K562 (cell line): ENCODE results near the gene HMGCL. TPM values are rescaled to one million over a fixed set of nuclear protein-coding genes. Genes with fewer than 3 reads are reported as not detected.

ENCODE experiments used
- ATF3 ChIP-seq, 2 experiments: fragments of 450-650 bp in 1 of 2; sonication (generic) in 1 of 2; formaldehyde crosslinking in 1 of 2; IDR thresholded peaks in 1 of 2; conservative IDR thresholded peaks in 1 of 2; 2 replicates each; pipeline versions ENCODE4 v1.6.1 to v1.8.1; 2016 to 2023; ENCODE audit warnings: mild to moderate bottlenecking in 2 of 2, moderate library complexity in 2 of 2, inconsistent platforms in 1 of 2, missing genetic modification reagents in 1 of 2
- CREBBP ChIP-seq: IDR thresholded peaks from one replicate; pipeline ENCODE4 v1.6.1; 2012; ENCODE audit warnings: low read depth, mild to moderate bottlenecking, control low read depth, inconsistent platforms, low read length
- EGR1 ChIP-seq: fragments of 450-650 bp; conservative IDR thresholded peaks from 2 replicates; pipeline ENCODE4 v1.6.1; 2017; ENCODE audit warnings: mild to moderate bottlenecking
- FOSL1 ChIP-seq: fragments of 200-800 bp; sonication (Bioruptor generic); conservative IDR thresholded peaks from 2 replicates; pipeline ENCODE4 v1.6.1; 2016; ENCODE audit warnings: missing genetic modification characterization, missing compliant biosample characterization
- HDGF ChIP-seq: fragments of 450-650 bp; IDR thresholded peaks from 2 replicates; pipeline ENCODE4 v1.6.1; 2016
- MBD1 ChIP-seq: fragments of 250-450 bp; sonication (Bioruptor Pico); IDR thresholded peaks from 2 replicates; pipeline ENCODE4 v1.8.0; 2022; ENCODE audit warnings: inconsistent platforms
- NFE2L1 ChIP-seq: fragments of 450-650 bp; IDR thresholded peaks from 2 replicates; pipeline ENCODE4 v1.6.1; 2016; ENCODE audit warnings: missing genetic modification characterization, low read depth, mild to moderate bottlenecking, missing compliant biosample characterization, moderate library complexity, borderline replicate concordance
- NR2F6 ChIP-seq: fragments of 450-650 bp; formaldehyde crosslinking; IDR thresholded peaks from 2 replicates; pipeline ENCODE4 v1.4.0; 2020; ENCODE audit warnings: mild to moderate bottlenecking
- RB1 ChIP-seq: fragments of 450-650 bp; IDR thresholded peaks from 2 replicates; pipeline ENCODE4 v1.6.1; 2017; ENCODE audit warnings: low read depth, mild to moderate bottlenecking
- RFX7 ChIP-seq: fragments of 250-450 bp; sonication (Bioruptor Pico); IDR thresholded peaks from 2 replicates; pipeline ENCODE4 v1.5.1; 2021; ENCODE audit warnings: mild to moderate bottlenecking
- SMAD1 ChIP-seq: fragments of 150-350 bp; IDR thresholded peaks from 2 replicates; pipeline ENCODE4 v1.6.1; 2014; ENCODE audit warnings: low read length, low read depth; ENCODE audit not compliant: partially characterized antibody
- SMAD3 ChIP-seq: fragments of 450-650 bp; formaldehyde crosslinking; conservative IDR thresholded peaks from 2 replicates; pipeline ENCODE4 v1.4.0; 2020; ENCODE audit warnings: mild to moderate bottlenecking
- SMC3 ChIP-seq: conservative IDR thresholded peaks from 2 replicates; pipeline ENCODE4 v1.6.1; 2011; ENCODE audit warnings: low read depth, low read length, improper control_type of control experiment; ENCODE audit not compliant: insufficient read depth
- SNRNP70 ChIP-seq: fragments of 200-400 bp; formaldehyde crosslinking; optimal IDR thresholded peaks from 2 replicates; pipeline ENCODE3; 2017; ENCODE audit warnings: low read depth, low read length
- TFAM ChIP-seq: fragments of 250-450 bp; sonication (Bioruptor Pico); conservative IDR thresholded peaks from 2 replicates; pipeline ENCODE4 v1.5.0; 2021; ENCODE audit warnings: mild to moderate bottlenecking, moderate library complexity
- U2AF1 ChIP-seq: fragments of 200-400 bp; formaldehyde crosslinking; optimal IDR thresholded peaks from 2 replicates; pipeline ENCODE3; 2017; ENCODE audit warnings: mild to moderate bottlenecking, low read depth, low read length, moderate library complexity
- ZBED1 ChIP-seq: IDR thresholded peaks from 2 replicates; pipeline ENCODE4 v1.6.1; 2014
- ZC3H4 ChIP-seq: sonication (generic); formaldehyde crosslinking; IDR thresholded peaks from 2 replicates; pipeline ENCODE4 v1.9.0; 2021; ENCODE audit warnings: missing genetic modification reagents, borderline replicate concordance
- ZFP30 ChIP-seq: fragments of 250-450 bp; sonication (Bioruptor Pico); IDR thresholded peaks from 2 replicates; pipeline ENCODE4 v1.8.0; 2022; ENCODE audit warnings: moderate library complexity, mild to moderate bottlenecking, inconsistent platforms, borderline replicate concordance
- ZNF239 ChIP-seq: fragments of 250-450 bp; sonication (Bioruptor Pico); IDR thresholded peaks from 2 replicates; pipeline ENCODE4 v1.4.0; 2020; ENCODE audit warnings: mild to moderate bottlenecking
- ZNF586 ChIP-seq: fragments of 450-650 bp; formaldehyde crosslinking; conservative IDR thresholded peaks from 2 replicates; pipeline ENCODE4 v1.4.0; 2020; ENCODE audit warnings: mild to moderate bottlenecking, moderate library complexity
- ZNF696 ChIP-seq: fragments of 250-450 bp; sonication (Bioruptor Pico); conservative IDR thresholded peaks from 2 replicates; pipeline ENCODE4 v1.4.0; 2020; ENCODE audit warnings: mild to moderate bottlenecking, moderate library complexity
- ZNF75A ChIP-seq: fragments of 450-650 bp; formaldehyde crosslinking; IDR thresholded peaks from 2 replicates; pipeline ENCODE4 v1.4.0; 2020; ENCODE audit warnings: mild to moderate bottlenecking
- polyA plus RNA-seq, 8 experiments: library from polyadenylated mRNA; depleted of rRNA in 4 of 8; stranded (reverse) in 5 of 8; unstranded in 3 of 8; fragments of >200 nt; fragmentation: Nextera tagmentation in 2 of 8; fragmentation: Illumina TruSeq in 1 of 8; extraction: Ambion mirVana in 2 of 8; extraction: Trizol in 1 of 8; gene quantifications; 2 replicates each; pipeline versions ENCODE4 v1.2.1 to v1.2.3, GENCODE V29; 2011 to 2014; ENCODE audit warnings: inconsistent platforms in 1 of 8, missing spikeins in 1 of 8
- total RNA-seq, 7 experiments: library from RNA; depleted of rRNA in 6 of 7; stranded (reverse); fragments of >200 nt in 6 of 7; fragmentation: Illumina TruSeq in 2 of 7; extraction: Trizol in 2 of 7; gene quantifications; 2 replicates each; pipeline versions ENCODE4 v1.2.1 to v1.2.3, GENCODE V29; 2011 to 2021; ENCODE audit warnings: low replicate concordance in 1 of 7
- TF ChIP-seq, protein P1 (sequence below): fragments of 450-650 bp; formaldehyde crosslinking; IDR thresholded peaks from 2 replicates; pipeline ENCODE4 v1.4.0; 2020; ENCODE audit warnings: mild to moderate bottlenecking, mixed read lengths
- TF ChIP-seq, protein P2 (sequence below): fragments of 250-450 bp; sonication (Bioruptor Pico); IDR thresholded peaks from 2 replicates; pipeline ENCODE4 v1.9.0; 2021; ENCODE audit warnings: mild to moderate bottlenecking
- TF ChIP-seq, protein P3 (sequence below): sonication (generic); IDR thresholded peaks from 2 replicates; pipeline ENCODE4 v1.6.1; 2016

The HMGCL gene
- total and polyA plus RNA-seq, 9 of the 15 experiments (the other 6 are each of a cell fraction or from before 2014, with no cell fraction given) = 18.0 to 82.2 (median 24.2) TPM

DNA sequence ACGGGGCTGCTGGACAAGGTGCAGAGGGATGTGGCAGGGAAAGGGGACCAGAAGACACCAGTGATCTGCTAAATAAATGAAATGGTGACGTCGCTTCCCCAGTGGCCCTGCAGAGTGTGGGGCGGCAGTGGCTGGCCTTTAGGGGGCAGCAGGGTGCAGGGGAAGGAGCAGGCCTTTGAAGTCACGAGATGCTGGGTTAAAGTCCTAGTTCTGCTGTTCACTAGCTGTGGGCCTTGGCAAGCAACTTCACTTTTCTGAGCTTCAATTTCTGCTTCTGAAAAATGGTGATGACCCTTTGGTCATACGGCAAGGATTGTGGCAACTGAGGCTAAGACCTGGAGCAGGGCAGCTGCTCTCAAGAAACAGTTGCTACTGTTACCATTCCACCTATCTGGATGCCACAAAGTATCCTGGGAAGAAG, 15.5 kb downstream of the HMGCL start (continued):
- TF ChIP-seq RB1 (peak; percentile 59; the same call in 1 of the 2 replicates), EGR1 (no peak), ATF3 (IDR thresholded peaks at IDR 0.05) (peak; percentile 60; the same call in 1 of the 2 replicates), ATF3 (CRISPR knock-in tag; conservative IDR thresholded peaks at IDR 0.05) (no peak; the same call in 1 of the 2 replicates), TFAM (CRISPR knock-in tag) (no peak), SMAD1 (no peak), HDGF (0 out of 2 replicates have a peak, but pooled peaks have one; percentile 24), ZC3H4 (CRISPR knock-in tag) (no peak), RFX7 (CRISPR knock-in tag) (no peak), MBD1 (no peak), CREBBP (no peak), ZNF75A (CRISPR knock-in tag) (no peak), U2AF1 (no peak), FOSL1 (tag) (no peak; the same call in 1 of the 2 replicates), SMC3 (peak; percentile 93), ZNF239 (no peak), NR2F6 (CRISPR knock-in tag) (no peak), ZNF696 (CRISPR knock-in tag) (no peak), ZBED1 (0 out of 2 replicates have a peak, but pooled peaks have one; percentile 40), SMAD3 (CRISPR knock-in tag) (no peak), ZNF586 (no peak), NFE2L1 (no peak), ZFP30 (CRISPR knock-in tag) (no peak), SNRNP70 (no peak)
- TF ChIP-seq, protein P1, sequence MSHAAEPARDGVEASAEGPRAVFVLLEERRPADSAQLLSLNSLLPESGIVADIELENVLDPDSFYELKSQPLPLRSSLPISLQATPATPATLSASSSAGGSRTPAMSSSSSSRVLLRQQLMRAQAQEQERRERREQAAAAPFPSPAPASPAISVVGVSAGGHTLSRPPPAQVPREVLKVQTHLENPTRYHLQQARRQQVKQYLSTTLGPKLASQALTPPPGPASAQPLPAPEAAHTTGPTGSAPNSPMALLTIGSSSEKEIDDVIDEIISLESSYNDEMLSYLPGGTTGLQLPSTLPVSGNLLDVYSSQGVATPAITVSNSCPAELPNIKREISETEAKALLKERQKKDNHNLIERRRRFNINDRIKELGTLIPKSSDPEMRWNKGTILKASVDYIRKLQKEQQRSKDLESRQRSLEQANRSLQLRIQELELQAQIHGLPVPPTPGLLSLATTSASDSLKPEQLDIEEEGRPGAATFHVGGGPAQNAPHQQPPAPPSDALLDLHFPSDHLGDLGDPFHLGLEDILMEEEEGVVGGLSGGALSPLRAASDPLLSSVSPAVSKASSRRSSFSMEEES (CRISPR knock-in tag) = peak; percentile 86
- TF ChIP-seq, protein P2, sequence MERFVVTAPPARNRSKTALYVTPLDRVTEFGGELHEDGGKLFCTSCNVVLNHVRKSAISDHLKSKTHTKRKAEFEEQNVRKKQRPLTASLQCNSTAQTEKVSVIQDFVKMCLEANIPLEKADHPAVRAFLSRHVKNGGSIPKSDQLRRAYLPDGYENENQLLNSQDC (CRISPR knock-in tag) = no peak
- TF ChIP-seq, protein P3, sequence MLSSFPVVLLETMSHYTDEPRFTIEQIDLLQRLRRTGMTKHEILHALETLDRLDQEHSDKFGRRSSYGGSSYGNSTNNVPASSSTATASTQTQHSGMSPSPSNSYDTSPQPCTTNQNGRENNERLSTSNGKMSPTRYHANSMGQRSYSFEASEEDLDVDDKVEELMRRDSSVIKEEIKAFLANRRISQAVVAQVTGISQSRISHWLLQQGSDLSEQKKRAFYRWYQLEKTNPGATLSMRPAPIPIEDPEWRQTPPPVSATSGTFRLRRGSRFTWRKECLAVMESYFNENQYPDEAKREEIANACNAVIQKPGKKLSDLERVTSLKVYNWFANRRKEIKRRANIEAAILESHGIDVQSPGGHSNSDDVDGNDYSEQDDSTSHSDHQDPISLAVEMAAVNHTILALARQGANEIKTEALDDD = peak; percentile 93
